Measurements from ENCODE around the gene CRYM.
"Not testable (repeated sequence)": the region's sequence is repeated elsewhere in the genome, so short reads cannot be mapped to it uniquely, and the experiment has no call there.

Gene CRYM

GRCh38 chr16:21250072-21250923 lies 27.8 kb downstream of the CRYM start:
- no peak for TF ChIP-seq CTCF (IDR thresholded peaks at IDR 0.05; ENCODE audit: extremely low read depth, missing control alignments)
- DNase-seq (ENCODE audit: low spot score): no peak

DNA sequence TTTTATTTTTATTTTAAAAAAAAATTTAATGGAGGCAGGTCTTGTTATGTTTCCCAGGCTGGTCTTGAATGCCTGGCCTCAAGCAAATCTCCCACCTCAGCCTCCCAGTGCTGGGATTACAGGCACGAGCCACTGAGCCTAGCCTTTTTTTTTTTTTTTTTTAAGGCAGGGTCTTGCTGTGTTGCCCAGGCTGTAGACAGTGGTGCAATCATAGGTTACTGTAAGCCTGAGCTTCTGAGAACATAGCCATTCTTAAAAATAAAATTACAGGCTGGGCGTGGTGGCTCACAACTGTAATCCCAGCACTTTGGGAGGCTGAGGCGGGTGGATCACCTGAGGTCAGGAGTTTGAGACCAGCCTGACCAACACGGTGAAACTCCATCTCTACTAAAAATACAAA lies 29.9 kb downstream of the CRYM start:
- DNase-seq (ENCODE audit: low spot score): not testable (repeated sequence)

- TF ChIP-seq CTCF (IDR thresholded peaks at IDR 0.05; ENCODE audit: extremely low read depth, missing control alignments): no peak
- DNase-seq (ENCODE audit: low spot score): no peak
Observed at GRCh38 chr16:21244518-21245215, 33.4 kb downstream of the CRYM start.

DNA sequence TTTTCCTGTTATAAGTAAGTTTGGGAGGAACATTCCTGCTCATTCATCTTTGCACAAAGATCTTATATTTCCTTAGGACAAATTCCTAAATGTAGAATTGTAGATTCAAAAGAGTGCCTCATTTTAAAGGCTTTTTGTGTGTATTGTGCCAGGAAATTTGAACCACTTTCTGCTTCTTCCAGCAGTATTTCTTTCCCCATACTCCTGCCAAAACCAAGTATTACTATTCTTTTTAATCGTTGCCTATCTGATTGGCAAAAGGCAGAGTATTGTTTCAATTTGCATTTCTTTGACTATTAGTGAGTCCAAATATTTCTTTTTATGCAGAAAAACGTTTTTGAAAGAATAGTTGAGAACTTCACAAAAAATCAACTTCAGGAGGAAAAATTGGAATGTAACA lies 35.3 kb downstream of the CRYM start:
- DNase-seq (ENCODE audit: low spot score): no peak
- no peak for TF ChIP-seq CTCF (IDR thresholded peaks at IDR 0.05; ENCODE audit: extremely low read depth, missing control alignments)

DNA sequence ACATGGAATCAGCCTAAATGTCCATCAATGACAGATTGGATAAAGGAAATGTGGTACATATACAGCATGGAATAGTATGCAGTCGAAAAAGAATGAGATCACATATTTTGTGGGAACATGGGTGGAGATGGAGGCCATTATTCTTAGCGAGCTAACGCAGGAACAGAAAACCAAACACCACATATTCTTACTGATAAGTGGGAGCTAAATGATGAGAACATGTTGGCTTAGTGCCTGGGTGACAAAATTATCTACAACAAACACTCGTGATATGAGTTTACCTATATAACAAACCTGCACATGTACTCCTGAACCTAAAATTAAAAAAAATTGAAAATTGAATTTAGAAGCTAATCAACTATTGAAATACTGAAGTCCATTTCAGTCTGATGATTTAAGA lies 38.4 kb downstream of the CRYM start:
- DNase-seq (ENCODE audit: low spot score): no peak
- no peak for TF ChIP-seq CTCF (IDR thresholded peaks at IDR 0.05; ENCODE audit: extremely low read depth, missing control alignments)

DNA sequence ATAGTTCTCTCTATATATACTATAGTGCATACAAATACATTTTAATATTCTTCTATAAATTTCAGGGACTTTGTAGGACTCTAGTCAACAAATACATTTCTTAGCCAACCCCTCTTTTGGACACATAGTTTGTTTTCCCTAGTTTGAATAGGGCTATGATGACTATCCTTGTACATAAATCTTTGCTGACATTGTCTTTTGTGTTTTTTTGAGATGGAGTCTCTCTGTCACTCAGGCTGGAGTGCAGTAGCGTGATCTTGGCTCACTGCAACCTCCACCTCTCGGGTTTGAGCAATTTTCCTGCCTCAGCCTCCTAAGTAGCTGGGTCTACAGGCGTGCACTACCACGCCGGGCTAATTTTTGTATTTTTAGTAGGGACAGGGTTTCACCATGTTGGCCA lies 41.3 kb downstream of the CRYM start:
- no peak for DNase-seq (ENCODE audit: low spot score)
- TF ChIP-seq CTCF (IDR thresholded peaks at IDR 0.05; ENCODE audit: extremely low read depth, missing control alignments): no peak

DNA sequence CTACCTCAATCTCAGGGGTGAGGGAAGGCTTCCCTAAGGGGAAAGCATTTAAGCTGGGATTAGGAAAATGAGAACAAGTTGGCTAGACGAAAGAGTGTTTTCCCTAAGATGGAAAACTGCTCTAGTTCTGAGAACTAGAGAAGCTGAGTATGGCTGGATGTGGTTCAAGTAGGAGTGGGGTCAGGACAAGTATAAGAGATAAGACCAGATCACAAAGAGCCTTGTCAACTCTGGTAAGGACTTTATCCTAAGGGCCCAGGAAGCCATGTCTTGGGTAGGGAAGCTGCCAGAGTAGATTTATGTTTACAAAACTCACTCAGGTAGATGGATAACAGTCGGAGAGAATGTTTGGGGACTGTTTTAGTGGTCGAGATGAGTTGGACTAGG lies 42.9 kb downstream of the CRYM start:
- no peak for TF ChIP-seq CTCF (IDR thresholded peaks at IDR 0.05; ENCODE audit: extremely low read depth, missing control alignments)
- DNase-seq (ENCODE audit: low spot score): no peak

Measured in GM20000 (cell line).